ENCODE results near the gene INTS13. TPM values are rescaled to one million over a fixed set of nuclear protein-coding genes. Genes with fewer than 3 reads are reported as not detected.
"Not testable (repeated sequence)": the region's sequence is repeated elsewhere in the genome, so short reads cannot be mapped to it uniquely, and the experiment has no call there.

INTS13 gene
- total RNA-seq, 5 donors from 2014 or later (not counting 1 experiment from before 2014, with no cell fraction given), result 19.7 to 26.0 (median 23.9) TPM

- WGBS (ENCODE audit: insufficient coverage), result no CpG with 5 or more reads among the region's 4 CpGs
- H3K27me3 Mint-ChIP-seq, result peaks cover 0 to 5% of the 10 kb centered on the region in 2 donors
- H3K4me3 Mint-ChIP-seq, result no peak overlapping the region
- H3K4me1 Mint-ChIP-seq, result peaks cover 10 to 13% (median 10%) of the 10 kb centered on the region in 3 donors
- DNase-seq (no peak), ATAC-seq (replicated peaks in 1 of 4) (no peak)
- Histone ChIP-seq H3K9me3 (no peaks in the 10 kb centered on the region), H3K27ac (ENCODE audit: low read length) (no peak overlapping the region), H3K36me3 (ENCODE audit: control insufficient read depth in 2 of 2, extremely low read depth in 1 of 2, insufficient read depth in 1 of 2, low read length in 1 of 2) (no peaks in the 10 kb centered on the region), H3K4me1 (ENCODE audit: control insufficient read depth in 1 of 2, extremely low read depth in 1 of 2, insufficient read depth in 2 of 2, low read length in 2 of 2) (peaks cover 0 to 7% of the 10 kb centered on the region in 2 experiments), H3K4me3 (ENCODE audit: control insufficient read depth in 1 of 2, extremely low read depth in 1 of 2, low read length in 1 of 2) (no peak overlapping the region), H3K27me3 (replicated peaks in 1 of 2; ENCODE audit: control insufficient read depth in 2 of 2, extremely low read depth in 1 of 2, insufficient read depth in 2 of 2, low read length in 1 of 2) (peaks cover 0 to 5% of the 10 kb centered on the region in 2 experiments)
- CTCF ChIA-PET, result interaction anchor here (0.7 to 1.0 kb wide), 3 partner anchors 12 to 1271 kb away, joined by 3 to 6 read pairs (median 6); no protein-coding TSS in a partner anchor
- no peak overlapping the region for H3K27ac Mint-ChIP-seq
- POLR2A ChIA-PET, result no interaction called here
- H3K9me3 Mint-ChIP-seq, result no peaks in the 10 kb centered on the region
- no peaks in the 10 kb centered on the region for H3K36me3 Mint-ChIP-seq
Observed at GRCh38 chr12:26863515-26863914, 74.3 kb downstream of the INTS13 start.

- CTCF ChIA-PET, result interaction anchor here in 1 of 2 donors (0.8 kb wide), 1 partner anchor 744 kb away, joined by 6 read pairs; no protein-coding TSS in a partner anchor
- H3K36me3 ChIP-seq (ENCODE audit: control insufficient read depth in 2 of 2, extremely low read depth in 1 of 2, insufficient read depth in 1 of 2, low read length in 1 of 2); H3K27me3 ChIP-seq (replicated peaks in 1 of 2; ENCODE audit: control insufficient read depth in 2 of 2, extremely low read depth in 1 of 2, insufficient read depth in 2 of 2, low read length in 1 of 2); H3K9me3 ChIP-seq; H3K4me1 ChIP-seq (ENCODE audit: control insufficient read depth in 1 of 2, extremely low read depth in 1 of 2, insufficient read depth in 2 of 2, low read length in 2 of 2); H3K36me3 Mint-ChIP-seq; DNase-seq; H3K27ac ChIP-seq (ENCODE audit: low read length); POLR2A ChIA-PET; H3K4me3 Mint-ChIP-seq; ATAC-seq (replicated peaks in 1 of 4); H3K9me3 Mint-ChIP-seq; H3K27ac Mint-ChIP-seq; H3K4me3 ChIP-seq (ENCODE audit: control insufficient read depth in 1 of 2, extremely low read depth in 1 of 2, low read length in 1 of 2); H3K27me3 Mint-ChIP-seq: not testable (repeated sequence)
- WGBS (ENCODE audit: insufficient coverage), result 87% methylated on average over 3 of the region's 3 CpGs
- peaks cover 10 to 11% (median 10%) of the 10 kb centered on the region in 3 donors for H3K4me1 Mint-ChIP-seq
Observed at GRCh38 chr12:26862787-26863186, 75.0 kb downstream of the INTS13 start.

GRCh38 chr12:26861690-26862089, 76.1 kb downstream of the INTS13 start:
- POLR2A ChIA-PET, result no interaction called here
- peaks cover 0 to 3% of the 10 kb centered on the region in 2 experiments for H3K4me1 ChIP-seq (ENCODE audit: control insufficient read depth in 1 of 2, extremely low read depth in 1 of 2, insufficient read depth in 2 of 2, low read length in 2 of 2)
- Mint-ChIP-seq H3K4me1 (peaks cover 0 to under 1% (median 0%) of the 10 kb centered on the region in 3 donors), H3K36me3 (no peaks in the 10 kb centered on the region), H3K27me3 (peaks cover 0 to 7% of the 10 kb centered on the region in 2 donors), H3K9me3 (no peaks in the 10 kb centered on the region), H3K27ac (no peak overlapping the region), H3K4me3 (no peak overlapping the region)
- peaks cover 0 to 5% of the 10 kb centered on the region in 2 experiments for H3K27me3 ChIP-seq (replicated peaks in 1 of 2; ENCODE audit: control insufficient read depth in 2 of 2, extremely low read depth in 1 of 2, insufficient read depth in 2 of 2, low read length in 1 of 2)
- CTCF ChIA-PET, result no interaction called here
- H3K36me3 ChIP-seq (ENCODE audit: control insufficient read depth in 2 of 2, extremely low read depth in 1 of 2, insufficient read depth in 1 of 2, low read length in 1 of 2), result no peaks in the 10 kb centered on the region
- no peak for DNase-seq
- no peak overlapping the region for H3K27ac ChIP-seq (ENCODE audit: low read length)
- no peak overlapping the region for H3K4me3 ChIP-seq (ENCODE audit: control insufficient read depth in 1 of 2, extremely low read depth in 1 of 2, low read length in 1 of 2)
- no peaks in the 10 kb centered on the region for H3K9me3 ChIP-seq
- no peak for ATAC-seq (replicated peaks in 1 of 4)
- WGBS (ENCODE audit: insufficient coverage), result no CpG with 5 or more reads among the region's 1 CpG

- no peak overlapping the region for H3K4me3 Mint-ChIP-seq
- Histone ChIP-seq H3K4me3 (ENCODE audit: control insufficient read depth in 1 of 2, extremely low read depth in 1 of 2, low read length in 1 of 2) (no peak overlapping the region), H3K27ac (ENCODE audit: low read length) (no peak overlapping the region), H3K9me3 (no peaks in the 10 kb centered on the region), H3K4me1 (ENCODE audit: control insufficient read depth in 1 of 2, extremely low read depth in 1 of 2, insufficient read depth in 2 of 2, low read length in 2 of 2) (peaks cover 0 to 4% of the 10 kb centered on the region in 2 experiments), H3K27me3 (replicated peaks in 1 of 2; ENCODE audit: control insufficient read depth in 2 of 2, extremely low read depth in 1 of 2, insufficient read depth in 2 of 2, low read length in 1 of 2) (peaks cover 0 to 12% of the 10 kb centered on the region in 2 experiments), H3K36me3 (ENCODE audit: control insufficient read depth in 2 of 2, extremely low read depth in 1 of 2, insufficient read depth in 1 of 2, low read length in 1 of 2) (no peaks in the 10 kb centered on the region)
- 94% methylated on average over 4 of the region's 6 CpGs for WGBS (ENCODE audit: insufficient coverage)
- no peaks in the 10 kb centered on the region for H3K36me3 Mint-ChIP-seq
- H3K9me3 Mint-ChIP-seq, result no peaks in the 10 kb centered on the region
- no peak overlapping the region for H3K27ac Mint-ChIP-seq
- DNase-seq, result no peak
- no peaks in the 10 kb centered on the region for H3K4me1 Mint-ChIP-seq
- H3K27me3 Mint-ChIP-seq, result peaks cover 0 to 7% of the 10 kb centered on the region in 2 donors
- CTCF ChIA-PET, result interaction anchor here (0.6 to 1.3 kb wide), 4 partner anchors 24 to 1362 kb away, joined by 3 to 5 read pairs (median 4); no protein-coding TSS in a partner anchor
- ATAC-seq (replicated peaks in 1 of 4), result no peak
- POLR2A ChIA-PET, result interaction anchor here in 1 of 2 donors (0.5 kb wide), 1 partner anchor 175 kb away, joined by 3 read pairs; no protein-coding TSS in a partner anchor
Observed at GRCh38 chr12:26857465-26858176, 80.2 kb downstream of the INTS13 start.

GRCh38 chr12:26855337-26855736, 82.4 kb downstream of the INTS13 start:
- POLR2A ChIA-PET, result interaction anchor here (0.7 to 0.8 kb wide), 2 partner anchors 11 to 188 kb away, joined by 4 to 5 read pairs; no protein-coding TSS in a partner anchor
- Histone ChIP-seq H3K27ac (ENCODE audit: low read length) (no peak overlapping the region), H3K4me3 (ENCODE audit: control insufficient read depth in 1 of 2, extremely low read depth in 1 of 2, low read length in 1 of 2) (no peak overlapping the region), H3K27me3 (replicated peaks in 1 of 2; ENCODE audit: control insufficient read depth in 2 of 2, extremely low read depth in 1 of 2, insufficient read depth in 2 of 2, low read length in 1 of 2) (peaks cover 0 to 12% of the 10 kb centered on the region in 2 experiments), H3K4me1 (ENCODE audit: control insufficient read depth in 1 of 2, extremely low read depth in 1 of 2, insufficient read depth in 2 of 2, low read length in 2 of 2) (peaks cover 0 to 4% of the 10 kb centered on the region in 2 experiments), H3K9me3 (no peaks in the 10 kb centered on the region), H3K36me3 (ENCODE audit: control insufficient read depth in 2 of 2, extremely low read depth in 1 of 2, insufficient read depth in 1 of 2, low read length in 1 of 2) (no peaks in the 10 kb centered on the region)
- no peaks in the 10 kb centered on the region for H3K9me3 Mint-ChIP-seq
- no CpG with 5 or more reads among the region's 1 CpG for WGBS (ENCODE audit: insufficient coverage)
- H3K4me3 Mint-ChIP-seq, result no peak overlapping the region
- peaks cover 0 to 3% of the 10 kb centered on the region in 2 donors for H3K27me3 Mint-ChIP-seq
- no peaks in the 10 kb centered on the region for H3K36me3 Mint-ChIP-seq
- DNase-seq, result no peak
- CTCF ChIA-PET, result interaction anchor here (0.8 to 1.5 kb wide), 4 partner anchors 24 to 43 kb away, joined by 3 to 4 read pairs (median 4); no protein-coding TSS in a partner anchor
- no peaks in the 10 kb centered on the region for H3K4me1 Mint-ChIP-seq
- no peak overlapping the region for H3K27ac Mint-ChIP-seq
- ATAC-seq (replicated peaks in 1 of 4), result no peak

Measured in T-cell (primary cell).